Lung (tissue), 12 donors: ENCODE measurements around the gene ASIC4. TPM values are rescaled to one million over a fixed set of nuclear protein-coding genes. Genes with fewer than 3 reads are reported as not detected.

ENCODE experiments used
- ATAC-seq: fragments of 200-7000 bp; cut with Tn5 transposase; one replicate; pipeline ENCODE4 v1.9.1; 2020; ENCODE audit warnings: moderate number of reproducible peaks; ENCODE audit not compliant: insufficient read depth, low FRiP score
- DNase-seq, 3 donors: peaks; one replicate each; pipeline ENCODE4 v3.0.0-alpha.2; 2013 to 2017
- H3K27ac ChIP-seq, 2 donors: one replicate each; pipeline ENCODE4 v1.5.1; 2013; ENCODE audit warnings: mild to moderate bottlenecking in 2 of 2, moderate library complexity in 2 of 2, control low read depth in 1 of 2, inconsistent platforms in 1 of 2, low read depth in 1 of 2, low read length in 1 of 2
- H3K27me3 ChIP-seq, 3 donors: one replicate each; pipeline ENCODE4 v1.5.1; 2013; ENCODE audit warnings: low read length in 2 of 3; ENCODE audit not compliant: control insufficient read depth in 3 of 3, insufficient read depth in 3 of 3
- H3K36me3 ChIP-seq, 4 donors: one replicate each; pipeline ENCODE4 v1.5.1; 2013; ENCODE audit warnings: low read length in 4 of 4, mild to moderate bottlenecking in 1 of 4, moderate library complexity in 1 of 4; ENCODE audit not compliant: control insufficient read depth in 4 of 4, insufficient read depth in 4 of 4
- H3K4me1 ChIP-seq, 5 donors: one replicate each; pipeline ENCODE4 v1.5.1; 2013; ENCODE audit warnings: low read length in 5 of 5, mild to moderate bottlenecking in 2 of 5, moderate library complexity in 1 of 5; ENCODE audit not compliant: control insufficient read depth in 5 of 5, insufficient read depth in 5 of 5
- H3K4me3 ChIP-seq: one replicate; pipeline ENCODE4 v1.5.1; 2013; ENCODE audit warnings: mild to moderate bottlenecking, control low read depth, moderate library complexity
- H3K9ac ChIP-seq, 2 donors: one replicate each; pipeline ENCODE4 v1.5.1; 2013; ENCODE audit warnings: low read length in 2 of 2, control low read depth in 1 of 2; ENCODE audit not compliant: insufficient read depth in 1 of 2
- H3K9me3 ChIP-seq, 4 donors: one replicate each; pipeline ENCODE4 v1.5.1; 2013; ENCODE audit warnings: low read length in 3 of 4, mild to moderate bottlenecking in 1 of 4, moderate library complexity in 1 of 4; ENCODE audit not compliant: control insufficient read depth in 4 of 4, insufficient read depth in 3 of 4
- CTCF ChIP-seq: IDR thresholded peaks from 2 replicates; pipeline ENCODE4 v1.5.1; 2012; ENCODE audit warnings: mild to moderate bottlenecking; ENCODE audit errors: control extremely low read depth, extremely low read depth
- WGBS, 2 donors: extraction: QIAGEN DNeasy Blood & Tissue Kit; methylation state at CpG; one replicate each; pipeline ENCODE4 v1.1.7; 2013; 5-methylcytosine and 5-hydroxymethylcytosine counted together
- polyA plus RNA-seq, 2 donors: library from polyadenylated mRNA; stranded (reverse); fragments of 200-250 nt; gene quantifications; one replicate each; pipeline ENCODE4 v1.2.1, GENCODE V29; 2013
- total RNA-seq, 2 donors: library from RNA; depleted of rRNA in 1 of 2; stranded (reverse); fragments of >200 nt in 1 of 2; gene quantifications; one replicate each; pipeline ENCODE4 v1.2.1, GENCODE V29; 2014 to 2021
- donor health status: control.
- donor health status: control.
- donor health status: Bipolar disorder and iron deficiency.
- donor health status: healthy.
- donor health status: DM: yes; HTN: yes; CAD: no.

ASIC4 gene
- total and polyA plus RNA-seq, 4 donors: 0.02 to 0.43 (median 0.14) TPM

GRCh38 chr2:219557791-219558785 lies 43.8 kb downstream of the ASIC4 start:
- DNase-seq: no peak
- no peak overlapping the region for H3K27ac ChIP-seq
- H3K4me3 ChIP-seq: no peak overlapping the region
- WGBS, 2 donors: 95 to 97% methylated on average over 25 of the region's 25 CpGs
- no peak for TF ChIP-seq CTCF
- H3K36me3 ChIP-seq: peaks cover 0 to 15% (median 5%) of the 10 kb centered on the region in 4 donors
- H3K9ac ChIP-seq: no peak overlapping the region
- H3K27me3 ChIP-seq: peaks cover 0 to 5% (median 3%) of the 10 kb centered on the region in 3 donors
- H3K9me3 ChIP-seq: peaks cover 0 to 2% (median 0%) of the 10 kb centered on the region in 4 donors
- peaks cover 0 to 18% (median 3%) of the 10 kb centered on the region in 5 donors for H3K4me1 ChIP-seq
- ATAC-seq: no peak

GRCh38 chr2:219559156-219559915 lies 45.1 kb downstream of the ASIC4 start:
- ATAC-seq: no peak
- no peak for TF ChIP-seq CTCF
- 94 to 95% methylated on average over 20 of the region's 20 CpGs for WGBS, 2 donors
- H3K9me3 ChIP-seq: no peaks in the 10 kb centered on the region
- no peak for DNase-seq
- peaks cover 0 to 17% (median 3%) of the 10 kb centered on the region in 5 donors for H3K4me1 ChIP-seq
- H3K4me3 ChIP-seq: no peak overlapping the region
- H3K36me3 ChIP-seq: peaks cover 0 to 19% (median 11%) of the 10 kb centered on the region in 4 donors
- no peak overlapping the region for H3K27ac ChIP-seq
- no peak overlapping the region for H3K9ac ChIP-seq
- H3K27me3 ChIP-seq: no peaks in the 10 kb centered on the region

GRCh38 chr2:219560037-219560892 lies 46.0 kb downstream of the ASIC4 start:
- TF ChIP-seq CTCF: no peak
- H3K4me3 ChIP-seq: no peak overlapping the region
- H3K9ac ChIP-seq: no peak overlapping the region
- no peaks in the 10 kb centered on the region for H3K9me3 ChIP-seq
- WGBS, 2 donors: 36 to 38% methylated on average over 8 of the region's 8 CpGs
- H3K27ac ChIP-seq: no peak overlapping the region
- no peaks in the 10 kb centered on the region for H3K27me3 ChIP-seq
- DNase-seq: no peak
- peaks cover 0 to 17% (median 3%) of the 10 kb centered on the region in 5 donors for H3K4me1 ChIP-seq
- H3K36me3 ChIP-seq: peaks cover 0 to 24% (median 13%) of the 10 kb centered on the region in 4 donors
- no peak for ATAC-seq
